Rectal smooth muscle tissue (tissue), 1 donor: ENCODE results near the gene MED26.
A peak's percentile ranks its signal among the peaks of the same experiment; 100 is the strongest.

Source experiments
- H3K27ac ChIP-seq: one replicate; pipeline ENCODE4 v1.7.0; 2013; ENCODE audit warnings: low read depth, low read length, inconsistent platforms
- H3K27me3 ChIP-seq: one replicate; pipeline ENCODE4 v1.7.0; 2013; ENCODE audit warnings: low read length; ENCODE audit not compliant: control insufficient read depth, insufficient read depth
- H3K36me3 ChIP-seq: one replicate; pipeline ENCODE4 v1.7.0; 2013; ENCODE audit warnings: low read length; ENCODE audit not compliant: control insufficient read depth, insufficient read depth
- H3K4me1 ChIP-seq: one replicate; pipeline ENCODE4 v1.7.0; 2013; ENCODE audit warnings: low read length; ENCODE audit not compliant: control insufficient read depth, insufficient read depth
- H3K4me3 ChIP-seq: one replicate; pipeline ENCODE4 v1.7.0; 2013; ENCODE audit warnings: low read length
- H3K9ac ChIP-seq: one replicate; pipeline ENCODE4 v1.7.0; 2013; ENCODE audit warnings: low read length

Gene MED26

GRCh38 chr19:16591803-16592556 lies 36.0 kb downstream of the MED26 start:
- no peak overlapping the region for H3K4me3 ChIP-seq
- no peaks in the 10 kb centered on the region for H3K36me3 ChIP-seq
- H3K9ac ChIP-seq: no peak overlapping the region
- peaks cover 21% of the 10 kb centered on the region for H3K4me1 ChIP-seq
- no peak overlapping the region for H3K27ac ChIP-seq
- H3K27me3 ChIP-seq: no peaks in the 10 kb centered on the region

GRCh38 chr19:16590876-16591802 lies 36.9 kb downstream of the MED26 start:
- Histone ChIP-seq H3K4me3 (no peak overlapping the region), H3K27me3 (no peaks in the 10 kb centered on the region), H3K9ac (no peak overlapping the region), H3K4me1 (peaks cover 22% of the 10 kb centered on the region), H3K27ac (no peak overlapping the region), H3K36me3 (no peaks in the 10 kb centered on the region)

GRCh38 chr19:16589917-16590316 lies 38.1 kb downstream of the MED26 start:
- Histone ChIP-seq H3K36me3 (no peaks in the 10 kb centered on the region), H3K27ac (no peak overlapping the region), H3K9ac (no peak overlapping the region), H3K4me1 (peaks cover 22% of the 10 kb centered on the region), H3K4me3 (no peak overlapping the region), H3K27me3 (no peaks in the 10 kb centered on the region)

- H3K4me3 ChIP-seq: peak overlapping the region; percentile 66
- H3K36me3 ChIP-seq: no peaks in the 10 kb centered on the region
- no peak overlapping the region for H3K9ac ChIP-seq
- H3K27me3 ChIP-seq: no peaks in the 10 kb centered on the region
- H3K27ac ChIP-seq: no peak overlapping the region
- H3K4me1 ChIP-seq: peaks cover 26% of the 10 kb centered on the region
Measured at GRCh38 chr19:16588824-16589577, 39.0 kb downstream of the MED26 start.

GRCh38 chr19:16587833-16588823 lies 39.9 kb downstream of the MED26 start:
- no peaks in the 10 kb centered on the region for H3K27me3 ChIP-seq
- H3K4me1 ChIP-seq: peaks cover 31% of the 10 kb centered on the region
- H3K36me3 ChIP-seq: no peaks in the 10 kb centered on the region
- peak overlapping the region; percentile 66 for H3K4me3 ChIP-seq
- H3K9ac ChIP-seq: no peak overlapping the region
- H3K27ac ChIP-seq: peak overlapping the region; percentile 39

- Histone ChIP-seq H3K4me1 (peaks cover 31% of the 10 kb centered on the region), H3K27me3 (no peaks in the 10 kb centered on the region), H3K4me3 (peak overlapping the region; percentile 66), H3K9ac (peak overlapping the region; percentile 38), H3K36me3 (no peaks in the 10 kb centered on the region), H3K27ac (no peak overlapping the region)
Measured at GRCh38 chr19:16586991-16587832, 40.8 kb downstream of the MED26 start.

GRCh38 chr19:16586477-16586871 lies 41.5 kb downstream of the MED26 start:
- Histone ChIP-seq H3K27me3 (no peaks in the 10 kb centered on the region), H3K9ac (no peak overlapping the region), H3K27ac (no peak overlapping the region), H3K36me3 (no peaks in the 10 kb centered on the region), H3K4me1 (peaks cover 31% of the 10 kb centered on the region), H3K4me3 (peak overlapping the region; percentile 25)

GRCh38 chr19:16585808-16586476 lies 42.1 kb downstream of the MED26 start:
- no peak overlapping the region for H3K27ac ChIP-seq
- peaks cover 31% of the 10 kb centered on the region for H3K4me1 ChIP-seq
- H3K9ac ChIP-seq: no peak overlapping the region
- no peaks in the 10 kb centered on the region for H3K27me3 ChIP-seq
- peak overlapping the region; percentile 22 for H3K4me3 ChIP-seq
- H3K36me3 ChIP-seq: no peaks in the 10 kb centered on the region

GRCh38 chr19:16585094-16585801 lies 42.8 kb downstream of the MED26 start:
- H3K4me1 ChIP-seq: peaks cover 31% of the 10 kb centered on the region
- no peaks in the 10 kb centered on the region for H3K36me3 ChIP-seq
- H3K9ac ChIP-seq: peak overlapping the region; percentile 34
- no peaks in the 10 kb centered on the region for H3K27me3 ChIP-seq
- H3K4me3 ChIP-seq: peak overlapping the region; percentile 56
- H3K27ac ChIP-seq: no peak overlapping the region
